ENCODE results near the gene OR2G6.

OR2G6 gene

GRCh38 chr1:248576260-248576980 is 68.5 kb downstream of the OR2G6 start:
- no peak for DNase-seq

All from activated CD8-positive, alpha-beta memory T cell treated with anti-CD3 and anti-CD28 coated beads, Interleukin-2, amount 50 U/mL, for 48 hours (primary cell).